GM18951 (cell line): ENCODE results near the gene TFCP2L1.

ENCODE experiments used
- POLR2A ChIP-seq: IDR thresholded peaks from 4 replicates; pipeline ENCODE4 v1.6.1; 2011; ENCODE audit warnings: mild to moderate bottlenecking; ENCODE audit not compliant: insufficient read length, insufficient read depth; ENCODE audit errors: extremely low read depth
- in situ Hi-C: fragments of 300-500 bp; cut with MboI; formaldehyde crosslinking; loops from one replicate; pipeline ENCODE4 v1.12.0; 2022; ENCODE audit warnings: low sequenced_read_pairs, mixed read lengths, inconsistent platforms; ENCODE audit not compliant: unreplicated experiment

The TFCP2L1 gene

GRCh38 chr2:121220995-121221394, 64.0 kb downstream of the TFCP2L1 start:
- TF ChIP-seq POLR2A, result no peak
- in situ Hi-C loops, result no loop called here

GRCh38 chr2:121219866-121220265, 65.1 kb downstream of the TFCP2L1 start:
- in situ Hi-C loops, result no loop called here
- no peak for TF ChIP-seq POLR2A

- TF ChIP-seq POLR2A, result no peak
- in situ Hi-C loops, result no loop called here
Measured at GRCh38 chr2:121218386-121218938, 66.5 kb downstream of the TFCP2L1 start.

GRCh38 chr2:121217627-121218026, 67.4 kb downstream of the TFCP2L1 start:
- TF ChIP-seq POLR2A, result no peak
- in situ Hi-C loops, result no loop called here

- no peak for TF ChIP-seq POLR2A
- in situ Hi-C loops, result no loop called here
Measured at GRCh38 chr2:121214296-121214695, 70.7 kb downstream of the TFCP2L1 start.

GRCh38 chr2:121213386-121213785, 71.6 kb downstream of the TFCP2L1 start:
- in situ Hi-C loops, result no loop called here
- TF ChIP-seq POLR2A, result no peak

- in situ Hi-C loops, result no loop called here
- TF ChIP-seq POLR2A, result no peak
Measured at GRCh38 chr2:121212661-121213325, 72.2 kb downstream of the TFCP2L1 start.

- no peak for TF ChIP-seq POLR2A
- in situ Hi-C loops, result no loop called here
Measured at GRCh38 chr2:121211689-121212151, 73.3 kb downstream of the TFCP2L1 start.

- TF ChIP-seq POLR2A, result no peak
- in situ Hi-C loops, result no loop called here
Measured at GRCh38 chr2:121211251-121211650, 73.8 kb downstream of the TFCP2L1 start.

GRCh38 chr2:121210691-121211090, 74.3 kb downstream of the TFCP2L1 start:
- in situ Hi-C loops, result no loop called here
- no peak for TF ChIP-seq POLR2A

- in situ Hi-C loops, result no loop called here
- no peak for TF ChIP-seq POLR2A
Measured at GRCh38 chr2:121209014-121209610, 75.9 kb downstream of the TFCP2L1 start.

GRCh38 chr2:121207494-121207893, 77.5 kb downstream of the TFCP2L1 start:
- in situ Hi-C loops, result no loop called here
- no peak for TF ChIP-seq POLR2A

GRCh38 chr2:121205321-121205942, 79.6 kb downstream of the TFCP2L1 start:
- in situ Hi-C loops, result no loop called here
- no peak for TF ChIP-seq POLR2A
